NCI-H345 (cell line): Measurements from ENCODE around the gene ABLIM2.
"Not testable (repeated sequence)": the region's sequence is repeated elsewhere in the genome, so short reads cannot be mapped to it uniquely, and the experiment has no call there.

Experiments used
- DNase-seq: peaks from one replicate; lab custom pipeline; 2025; lab: John Stamatoyannopoulos, UW

Gene ABLIM2

GRCh38 chr4:8156617-8157016 is 2.0 kb downstream of the ABLIM2 start:
- no peak for DNase-seq

DNA sequence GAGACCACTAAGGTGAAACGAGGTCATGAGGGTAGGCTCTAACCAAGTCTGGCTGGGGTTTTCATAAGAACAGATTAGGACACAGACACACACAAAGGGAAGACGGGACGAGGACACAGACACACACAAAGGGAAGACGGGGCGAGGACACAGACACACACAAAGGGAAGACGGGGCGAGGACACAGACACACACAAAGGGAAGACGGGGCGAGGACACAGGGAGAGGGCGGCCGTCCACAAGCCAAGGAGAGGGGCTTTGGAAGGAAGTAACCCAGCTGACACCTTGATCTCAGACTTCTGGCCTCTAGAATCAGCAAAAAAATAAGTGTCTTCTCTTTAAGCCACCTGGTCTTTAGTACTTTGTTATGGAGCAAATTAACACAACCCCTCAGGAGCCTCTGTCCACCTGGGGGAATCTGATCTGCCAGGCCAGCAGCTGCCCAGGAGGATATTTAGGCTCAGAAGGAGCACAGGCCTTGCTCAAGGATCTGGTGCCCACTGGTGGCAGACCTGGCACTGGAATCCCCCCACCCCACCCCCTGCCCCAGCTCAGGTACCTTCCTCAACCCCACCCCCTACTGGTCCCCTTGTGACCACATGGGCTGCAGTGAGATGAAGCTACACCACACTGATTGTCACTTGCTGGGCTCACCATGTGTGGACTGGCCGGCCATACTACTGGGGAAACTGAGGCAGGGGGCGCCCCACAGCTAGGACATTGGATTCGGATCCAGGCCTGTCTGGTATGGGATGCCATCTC is 2.8 kb downstream of the ABLIM2 start:
- no peak for DNase-seq

- DNase-seq = no peak
Measured at GRCh38 chr4:8155048-8155447, 3.6 kb downstream of the ABLIM2 start.

DNA sequence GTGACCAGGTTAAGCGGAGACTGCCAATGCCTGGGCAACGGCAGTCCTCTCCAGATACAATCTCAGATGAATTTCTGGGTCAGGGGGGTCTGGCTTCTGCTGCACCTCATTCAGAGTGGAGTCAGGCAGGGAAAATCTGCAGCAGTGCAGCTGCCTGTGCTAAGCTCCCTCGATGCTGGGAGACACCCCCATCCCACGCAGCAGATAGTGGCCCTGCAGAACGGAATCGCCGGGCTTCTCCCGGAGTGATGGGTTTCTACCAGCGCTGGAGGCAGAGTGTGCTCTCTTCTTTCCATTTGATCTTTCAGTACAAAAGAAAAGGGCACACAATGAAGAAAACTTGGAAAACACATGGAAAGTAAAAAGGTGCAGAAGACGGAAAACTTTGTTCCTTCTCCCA is 5.2 kb downstream of the ABLIM2 start:
- no peak for DNase-seq

DNA sequence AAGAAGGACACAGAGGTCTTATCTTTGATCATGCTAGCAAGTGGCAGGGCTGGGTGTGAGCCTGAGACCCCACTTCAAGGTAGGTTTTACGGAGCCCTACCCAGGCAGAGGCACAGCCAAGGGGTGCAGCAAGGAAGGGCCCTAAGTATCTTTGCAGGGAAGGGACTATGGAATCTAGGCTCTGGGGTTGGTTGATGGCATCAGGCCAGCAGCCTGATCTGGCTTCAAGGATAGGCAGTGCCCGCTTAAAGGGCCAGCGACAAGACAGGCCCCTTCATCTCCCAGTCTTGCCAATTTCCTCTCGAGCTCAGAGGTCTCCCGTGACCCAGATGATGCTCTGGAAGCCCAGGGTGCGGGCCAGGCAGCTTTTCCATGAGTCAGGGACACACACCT is 5.8 kb downstream of the ABLIM2 start:
- no peak for DNase-seq

DNA sequence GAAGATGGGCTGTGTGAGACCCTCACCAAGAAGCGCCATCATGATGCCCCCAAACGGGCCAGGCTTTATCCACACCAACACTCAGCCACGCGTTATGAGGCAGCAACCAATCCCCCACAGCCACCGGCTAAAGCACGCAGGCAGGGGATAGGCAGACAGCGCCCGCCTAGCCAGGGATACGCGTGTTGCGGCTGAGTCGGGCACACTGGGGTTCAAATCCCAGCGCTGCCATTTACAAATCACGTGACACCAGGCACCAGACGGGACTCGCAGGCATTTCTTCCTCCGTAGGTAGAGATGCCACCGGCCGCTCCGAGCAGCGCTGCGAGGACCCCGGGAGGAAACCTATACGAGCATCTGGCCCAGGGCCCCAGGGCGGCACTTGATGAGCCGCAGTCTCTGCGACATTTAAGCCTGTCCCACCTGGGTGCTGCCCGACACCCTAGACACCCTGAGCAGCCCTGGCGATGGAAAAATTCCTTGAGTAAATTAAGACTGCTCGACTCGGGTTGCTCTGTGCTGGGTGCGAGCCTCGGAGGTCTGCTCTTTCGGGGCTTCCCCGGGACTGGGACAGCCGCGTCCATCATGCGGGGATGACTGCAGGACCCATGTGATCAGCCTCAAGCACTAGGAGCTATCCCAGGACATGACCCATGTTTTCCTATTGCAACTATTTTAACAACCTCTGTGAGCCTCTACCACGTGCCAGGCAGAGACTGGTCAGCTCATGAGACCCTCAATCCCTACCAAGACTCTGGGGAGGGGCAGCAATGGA is 6.3 kb downstream of the ABLIM2 start:
- DNase-seq = no peak

- DNase-seq = no peak
Measured at GRCh38 chr4:8151165-8151650, 7.4 kb downstream of the ABLIM2 start.

DNA sequence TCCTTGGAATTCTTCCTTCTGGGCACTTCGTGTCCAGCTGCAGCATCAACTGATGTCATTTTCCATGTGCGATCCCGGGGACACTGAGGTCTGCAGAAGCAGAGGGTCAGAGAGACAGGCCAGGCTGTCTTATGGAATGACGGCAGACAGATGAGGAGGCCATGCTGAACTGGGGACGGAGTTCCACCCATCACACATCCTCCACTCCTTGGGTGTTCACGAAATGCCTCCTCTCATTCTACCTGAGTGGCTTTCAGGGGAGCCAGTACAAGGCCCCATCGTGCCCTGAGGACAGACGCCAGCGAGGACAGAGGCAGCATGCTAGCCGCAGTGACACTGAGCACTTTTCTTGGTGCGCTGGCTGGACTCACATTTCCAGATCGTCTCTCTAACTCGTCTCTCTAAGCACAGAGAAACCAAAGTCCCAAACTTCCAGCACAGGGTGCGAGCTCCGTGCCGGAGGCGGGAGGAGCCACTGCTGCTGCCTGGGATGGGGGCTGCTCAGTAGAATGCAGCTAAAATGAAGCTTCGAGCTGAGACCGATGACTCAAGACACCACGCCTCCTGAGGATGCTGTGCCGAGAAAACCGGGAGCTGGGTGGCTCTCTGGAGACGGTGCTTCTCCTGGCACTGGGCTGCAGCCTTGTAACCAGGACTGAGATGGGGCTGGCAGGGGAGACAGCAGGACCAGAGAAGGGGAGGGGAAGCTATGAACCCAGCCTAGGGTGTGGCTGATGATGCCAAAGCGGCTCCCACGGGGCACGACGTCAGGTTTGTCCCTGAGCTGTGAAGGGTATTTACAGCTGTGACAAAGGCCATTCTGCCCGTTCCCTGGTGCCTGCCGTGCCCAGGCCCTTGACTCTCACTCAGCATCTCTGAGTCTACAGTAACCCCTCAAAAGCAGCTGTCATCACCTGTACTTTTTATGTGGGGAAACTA is 8.2 kb downstream of the ABLIM2 start:
- DNase-seq = no peak

DNA sequence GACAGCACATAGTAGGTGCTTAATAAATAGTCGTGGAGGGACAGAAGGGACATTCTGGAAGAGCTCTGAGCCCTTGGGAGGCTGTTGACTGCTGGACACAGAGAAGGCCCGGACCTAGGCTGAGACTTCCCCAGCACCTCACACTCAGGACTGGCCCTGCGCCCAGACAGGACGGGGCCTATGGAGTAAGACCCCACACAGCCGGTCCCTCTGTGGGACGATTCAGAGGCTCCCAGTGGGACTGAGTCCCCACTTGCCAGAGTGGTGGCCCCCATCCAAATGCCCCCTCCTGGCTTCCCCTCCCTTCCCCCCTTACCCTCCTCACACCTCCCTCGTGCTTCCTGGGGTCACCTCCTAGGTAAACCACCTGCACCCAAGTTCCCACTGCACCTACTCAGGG is 8.9 kb downstream of the ABLIM2 start:
- DNase-seq = no peak

DNA sequence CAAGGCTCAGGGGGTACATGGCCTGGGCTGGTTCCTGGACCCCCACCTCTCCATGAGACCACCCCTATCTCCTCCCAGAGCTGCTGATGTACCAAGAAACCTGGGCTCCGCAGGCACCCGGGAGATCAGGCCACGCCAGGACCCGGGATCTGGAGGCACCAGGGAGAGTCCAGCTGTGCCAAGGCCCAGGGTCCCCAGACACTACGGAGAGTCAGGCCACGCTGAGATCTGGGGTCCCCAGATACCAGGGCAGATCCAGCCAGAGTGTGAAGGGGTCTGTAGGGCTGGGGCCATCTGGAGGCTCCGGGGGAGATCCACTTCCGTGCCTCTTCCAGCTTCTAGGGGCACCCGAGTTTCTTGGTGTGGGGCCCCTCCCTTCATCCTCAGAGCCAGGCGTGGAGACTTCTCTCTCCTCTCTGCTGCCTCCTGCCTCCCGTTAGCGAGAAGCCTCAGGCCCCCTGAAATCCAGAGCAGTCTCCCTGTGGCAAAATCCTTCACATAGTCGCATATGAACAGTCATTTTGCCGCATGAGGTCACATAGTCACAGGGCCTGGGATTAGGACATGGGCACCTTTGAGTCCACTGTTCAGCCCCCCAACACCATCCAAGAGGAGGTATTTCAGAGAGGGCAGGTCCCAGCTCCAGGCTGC is 9.7 kb downstream of the ABLIM2 start:
- no peak for DNase-seq

DNA sequence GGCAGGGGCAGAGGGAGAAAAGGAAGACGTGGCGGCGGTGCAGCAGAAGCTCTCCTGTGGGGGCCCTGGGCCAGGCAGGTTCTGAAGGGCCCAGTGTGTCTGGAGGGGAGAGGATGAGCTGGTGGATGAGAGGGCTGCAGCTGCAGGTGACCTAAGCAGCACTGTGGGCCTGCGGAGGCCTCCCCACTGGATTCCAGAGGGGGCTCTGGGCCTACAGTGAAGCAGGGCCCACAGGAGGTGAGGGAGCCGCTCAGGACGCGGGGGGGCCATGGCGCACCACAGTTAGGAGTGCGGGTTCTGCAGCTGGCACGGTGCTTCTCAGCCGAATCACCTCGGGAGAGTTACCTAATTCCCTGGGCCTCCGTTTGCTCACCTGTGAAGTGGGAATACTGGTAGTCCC is 10.5 kb downstream of the ABLIM2 start:
- no peak for DNase-seq

DNA sequence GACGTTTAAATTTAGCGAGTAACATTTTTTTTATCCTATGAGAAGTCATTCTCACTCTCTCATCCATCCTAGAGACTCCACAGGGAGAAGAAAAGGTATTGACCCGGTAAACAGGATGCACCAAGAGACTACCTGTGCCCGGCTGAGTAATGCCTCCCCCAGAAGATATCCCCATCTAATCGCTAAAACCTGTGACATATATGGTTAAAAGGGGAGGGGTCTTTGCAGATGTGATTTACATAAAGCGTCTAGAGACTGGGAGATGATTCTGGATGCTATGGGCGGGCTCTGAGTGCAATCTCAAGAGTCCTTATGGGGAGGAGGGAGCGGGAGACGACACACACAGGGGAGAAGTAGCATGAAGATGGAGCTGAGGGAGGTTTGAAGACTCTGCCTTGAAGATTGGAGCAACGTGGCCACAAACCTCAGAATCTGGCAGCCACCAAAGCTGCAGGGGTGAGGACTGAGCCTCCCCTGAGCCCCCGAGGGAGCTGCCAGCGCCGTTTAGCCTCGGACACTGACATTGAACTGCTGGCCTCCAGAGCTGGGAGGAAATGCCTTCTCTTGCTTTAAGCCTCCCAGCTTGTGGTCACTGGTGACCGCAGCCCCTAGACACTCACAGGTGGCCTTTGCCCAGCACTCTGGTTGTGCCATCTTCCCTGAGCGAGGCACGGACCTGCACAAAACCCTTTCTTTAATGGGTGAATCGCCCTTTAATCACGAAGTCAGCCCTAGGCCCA is 11.2 kb downstream of the ABLIM2 start:
- DNase-seq = no peak

DNA sequence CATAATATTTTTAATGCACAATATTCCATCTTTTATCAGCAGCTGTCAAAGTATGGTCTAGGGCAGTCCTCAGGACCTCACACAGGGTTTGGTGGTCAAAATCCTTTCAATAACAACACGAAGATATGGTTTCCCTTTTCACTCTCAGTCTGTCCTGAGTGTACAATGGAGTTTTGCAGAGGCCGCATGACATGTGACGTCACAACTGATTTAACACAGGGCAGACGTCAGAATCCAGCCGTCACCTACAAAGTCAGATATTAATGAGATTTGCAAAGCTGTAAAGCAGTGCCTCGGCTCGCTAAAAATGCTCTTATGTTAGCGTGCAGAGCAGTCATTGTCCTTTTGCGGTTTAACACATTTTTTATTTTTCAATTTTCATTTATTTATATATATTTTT is 12.5 kb downstream of the ABLIM2 start:
- no peak for DNase-seq

GRCh38 chr4:8144359-8144758 is 14.3 kb downstream of the ABLIM2 start:
- peak; percentile 31 for DNase-seq

DNA sequence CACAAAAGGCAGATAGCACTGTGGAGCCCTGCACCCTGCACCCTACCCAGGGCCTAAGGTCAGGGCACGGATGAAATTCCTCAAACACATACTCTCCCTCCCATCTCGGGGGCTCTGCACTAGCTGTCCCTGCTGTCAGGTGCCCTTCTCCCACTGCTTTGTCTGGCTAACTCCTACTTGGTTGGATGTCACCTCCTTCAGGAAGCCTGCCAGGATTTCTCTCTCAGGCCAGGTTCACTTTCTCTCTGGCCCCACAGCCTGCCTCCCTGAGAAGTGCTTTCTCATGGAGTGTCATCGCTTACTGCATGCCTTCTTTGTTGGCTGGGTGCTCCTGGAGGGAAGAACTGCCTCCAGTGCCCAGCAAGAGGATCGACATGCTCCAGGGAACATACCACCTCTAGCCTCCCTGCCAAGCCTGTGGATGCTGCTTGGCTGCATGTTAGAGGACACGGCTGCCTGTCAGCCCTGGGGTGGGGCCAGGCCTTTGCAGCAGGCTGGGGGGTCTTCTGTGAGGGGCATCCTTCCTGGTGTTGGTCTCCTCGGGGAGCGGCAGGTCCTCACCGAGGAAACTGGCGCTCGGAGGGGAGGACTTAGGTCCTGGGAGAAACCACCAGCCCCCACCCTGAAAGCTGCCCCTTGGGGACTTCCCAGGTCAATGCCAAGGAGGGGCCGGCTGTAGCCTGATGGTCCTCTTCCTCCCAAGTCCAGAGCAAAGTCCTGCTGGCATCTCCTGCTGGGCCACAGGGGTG is 15.0 kb downstream of the ABLIM2 start:
- no peak for DNase-seq

DNA sequence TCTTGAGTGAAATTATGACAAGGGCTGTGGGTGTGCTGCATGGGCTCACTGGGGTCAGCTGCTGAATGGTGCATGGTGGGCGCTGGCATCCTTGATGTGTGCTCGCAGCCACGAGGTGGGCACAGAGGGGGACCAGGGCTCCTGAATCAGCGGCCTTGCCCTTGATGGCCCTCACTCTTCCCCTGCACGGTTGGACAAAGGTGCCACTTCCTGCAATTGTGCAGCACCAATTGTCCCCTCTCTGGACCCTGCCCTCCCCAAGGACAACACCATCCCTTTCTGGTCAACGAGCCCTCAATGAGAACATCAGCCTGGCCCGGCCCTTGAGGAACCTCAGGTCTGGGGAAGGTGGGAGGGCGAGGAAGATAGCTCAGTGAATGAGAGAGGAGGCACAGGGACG is 16.1 kb downstream of the ABLIM2 start:
- no peak for DNase-seq

DNA sequence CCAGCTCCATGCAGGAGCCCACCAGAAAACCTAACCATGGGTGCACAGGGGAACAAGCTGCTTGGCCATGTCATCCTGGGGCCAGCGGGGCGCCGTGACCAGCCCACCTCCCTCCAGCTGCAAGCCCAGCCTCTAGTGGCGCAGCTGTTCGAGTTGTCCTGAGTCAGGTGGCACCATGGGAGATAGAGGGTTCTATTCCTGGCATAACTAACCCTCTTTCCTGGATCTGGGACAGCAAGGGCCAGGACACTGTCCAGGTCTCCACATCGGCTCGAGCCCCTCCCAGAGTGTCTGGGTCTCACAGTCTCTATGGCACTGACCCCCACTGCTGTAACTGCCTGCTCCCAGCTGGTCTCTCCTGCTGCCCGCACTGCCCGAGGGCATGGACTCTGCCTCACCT is 16.7 kb downstream of the ABLIM2 start:
- no peak for DNase-seq

- DNase-seq = no peak
Measured at GRCh38 chr4:8140915-8141314, 17.7 kb downstream of the ABLIM2 start.

- DNase-seq = not testable (repeated sequence)
Measured at GRCh38 chr4:8139726-8140125, 18.9 kb downstream of the ABLIM2 start.

- no peak for DNase-seq
Measured at GRCh38 chr4:8136972-8137710, 21.5 kb downstream of the ABLIM2 start.
